ENCODE measurements around the gene KCND3.

KCND3 gene

DNA sequence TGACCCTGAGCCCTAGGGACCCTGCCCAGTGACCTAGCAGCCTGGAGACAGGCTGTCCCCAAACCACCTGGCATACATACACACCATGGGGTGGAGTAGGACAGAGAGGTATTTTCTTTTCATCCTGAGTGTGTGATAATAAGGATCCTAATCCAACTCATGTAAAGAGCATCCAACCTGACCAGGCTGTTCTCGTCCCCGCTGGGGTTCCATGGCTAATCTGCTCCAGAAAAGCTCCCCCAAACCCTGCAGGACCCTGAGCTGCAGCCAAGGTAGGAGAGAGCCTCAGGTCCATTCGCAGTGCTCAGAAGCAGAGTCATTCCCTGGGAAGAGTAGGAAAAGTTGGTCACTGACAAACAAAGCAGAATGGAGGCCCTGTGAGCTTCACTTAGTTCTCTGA, 31.4 kb downstream of the KCND3 start:
- DNase-seq (ENCODE audit: low spot score): no peak

DNA sequence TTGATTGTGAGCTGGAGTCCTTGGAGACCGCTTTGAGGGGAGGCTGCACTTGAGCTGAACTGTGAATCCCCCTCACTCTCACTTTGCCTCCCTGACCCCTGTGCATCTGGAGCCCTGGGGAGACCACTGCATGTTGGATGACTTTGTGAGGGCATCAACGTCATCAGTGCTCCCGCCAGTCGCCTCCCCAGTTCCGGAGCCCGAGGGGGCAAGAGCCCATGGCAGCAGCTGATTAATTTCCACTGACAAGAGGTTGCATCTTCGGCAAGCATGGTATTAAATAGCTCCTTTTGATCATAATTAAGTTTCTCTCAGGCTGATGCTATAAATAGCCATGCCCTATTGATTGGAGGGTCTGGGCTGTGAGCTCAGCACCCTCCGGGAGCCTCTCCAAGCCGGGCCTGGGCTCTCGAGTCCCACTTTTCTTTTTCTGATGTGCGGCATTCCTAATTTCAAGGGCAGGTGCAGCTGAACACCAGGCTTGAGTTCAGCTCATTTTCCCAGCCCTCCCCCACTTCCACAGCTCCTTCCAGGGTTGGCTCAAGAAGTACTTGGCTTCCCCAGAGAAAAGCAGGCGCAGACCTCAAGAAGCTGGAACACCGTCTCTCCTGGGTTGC, 33.2 kb downstream of the KCND3 start:
- no peak for DNase-seq (ENCODE audit: low spot score)

GRCh38 chr1:111955755-111956154, 33.7 kb downstream of the KCND3 start:
- DNase-seq (ENCODE audit: low spot score): no peak

- no peak for DNase-seq (ENCODE audit: low spot score)
Measured at GRCh38 chr1:111953797-111954196, 35.7 kb downstream of the KCND3 start.

DNA sequence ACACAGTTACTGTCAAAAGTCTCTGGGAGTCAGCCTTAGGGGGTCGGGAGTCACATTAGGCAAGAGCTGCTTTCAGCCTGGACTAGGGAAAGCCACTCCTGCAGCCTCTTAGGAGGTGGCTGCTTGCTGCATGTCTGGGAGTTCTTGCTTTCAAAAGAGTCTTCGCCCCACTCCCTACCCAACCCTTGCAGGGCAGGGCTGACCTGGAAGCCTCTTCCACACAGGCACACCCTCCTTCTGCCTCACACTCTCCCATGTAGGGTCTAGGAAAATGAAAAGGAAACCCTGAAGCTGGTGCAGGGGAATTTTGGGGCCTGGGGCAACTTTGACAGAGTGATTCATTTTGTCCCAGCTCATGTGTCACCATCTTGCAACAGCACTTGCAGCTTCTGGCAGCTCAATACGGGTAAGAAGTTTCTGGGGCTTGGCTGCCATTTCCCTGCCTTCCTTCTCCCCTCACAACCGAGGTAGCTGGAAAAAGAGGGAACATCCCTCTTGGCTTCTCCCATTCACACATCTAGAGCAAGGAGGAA, 37.3 kb downstream of the KCND3 start:
- DNase-seq (ENCODE audit: low spot score): no peak

DNA sequence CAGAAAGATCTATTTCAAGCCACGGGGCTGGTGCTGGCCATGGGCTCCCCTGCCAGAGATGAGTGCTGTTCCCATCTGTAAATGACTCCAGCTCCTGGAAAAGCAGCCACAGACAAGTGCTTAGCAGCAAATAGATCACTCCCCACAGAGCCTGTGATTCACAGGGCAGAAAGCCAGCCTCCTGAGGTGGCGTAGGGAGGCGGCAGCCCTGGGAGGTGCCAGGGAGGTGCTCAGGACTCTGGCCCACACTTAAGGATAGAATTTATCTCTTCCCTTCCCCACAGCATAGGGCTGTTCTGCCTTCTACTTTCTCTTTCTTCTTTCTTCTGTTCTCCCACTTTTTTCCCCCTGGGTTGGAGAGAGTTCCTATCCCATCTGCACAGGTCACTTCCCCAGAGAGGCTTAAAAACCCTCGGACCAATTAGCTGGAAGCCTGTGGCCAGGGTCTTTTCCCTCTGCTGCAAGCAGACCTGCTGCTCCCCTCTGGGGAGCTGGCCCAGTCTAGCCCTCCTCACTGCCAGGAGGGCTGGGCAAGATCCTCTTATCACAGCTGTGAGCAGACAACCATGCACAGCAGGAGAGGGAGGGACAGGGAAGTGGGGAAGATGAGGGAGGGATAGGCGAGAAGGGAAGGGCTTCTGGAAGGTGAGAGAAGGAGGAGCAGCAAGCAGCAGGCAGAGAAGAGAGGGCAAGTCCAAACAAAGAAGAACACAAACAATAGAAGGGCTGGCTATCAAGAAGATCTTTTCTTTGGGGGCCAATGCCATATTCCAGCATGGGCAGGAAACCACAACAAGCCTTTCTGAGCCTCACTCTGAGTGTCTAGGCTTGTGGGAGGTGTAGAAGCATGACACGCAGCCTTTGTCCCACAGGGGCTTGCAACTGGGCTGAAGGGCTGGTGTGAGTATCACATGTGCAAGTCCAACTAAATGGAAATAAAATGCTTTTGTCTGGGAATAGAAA, 41.0 kb downstream of the KCND3 start:
- no peak for DNase-seq (ENCODE audit: low spot score)

GRCh38 chr1:111943846-111944749, 45.4 kb downstream of the KCND3 start:
- no peak for DNase-seq (ENCODE audit: low spot score)

- DNase-seq (ENCODE audit: low spot score): no peak
Measured at GRCh38 chr1:111943066-111943465, 46.4 kb downstream of the KCND3 start.

DNA sequence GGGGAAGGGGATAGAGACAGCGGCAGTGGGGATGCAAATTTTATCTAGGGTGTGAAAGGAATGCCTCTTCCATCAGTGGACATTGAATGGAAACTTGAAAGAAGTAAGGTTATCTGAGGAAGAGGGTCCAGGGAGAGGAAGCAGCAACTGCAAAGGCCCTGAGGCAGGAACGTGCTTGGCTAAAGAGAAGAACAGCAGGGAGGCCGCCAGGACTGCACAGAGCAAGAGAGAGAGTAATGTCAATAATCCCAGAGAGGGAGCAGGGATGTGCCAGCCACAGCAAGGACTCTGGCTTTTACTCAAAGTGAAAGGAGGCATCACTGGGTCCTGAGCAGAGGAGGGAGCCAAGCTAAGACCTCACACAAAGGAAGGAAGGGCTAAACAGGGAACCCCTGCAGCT, 50.9 kb downstream of the KCND3 start:
- no peak for DNase-seq (ENCODE audit: low spot score)

GRCh38 chr1:111938123-111938522, 51.3 kb downstream of the KCND3 start:
- no peak for DNase-seq (ENCODE audit: low spot score)

- no peak for DNase-seq (ENCODE audit: low spot score)
Measured at GRCh38 chr1:111937147-111937725, 52.2 kb downstream of the KCND3 start.

DNA sequence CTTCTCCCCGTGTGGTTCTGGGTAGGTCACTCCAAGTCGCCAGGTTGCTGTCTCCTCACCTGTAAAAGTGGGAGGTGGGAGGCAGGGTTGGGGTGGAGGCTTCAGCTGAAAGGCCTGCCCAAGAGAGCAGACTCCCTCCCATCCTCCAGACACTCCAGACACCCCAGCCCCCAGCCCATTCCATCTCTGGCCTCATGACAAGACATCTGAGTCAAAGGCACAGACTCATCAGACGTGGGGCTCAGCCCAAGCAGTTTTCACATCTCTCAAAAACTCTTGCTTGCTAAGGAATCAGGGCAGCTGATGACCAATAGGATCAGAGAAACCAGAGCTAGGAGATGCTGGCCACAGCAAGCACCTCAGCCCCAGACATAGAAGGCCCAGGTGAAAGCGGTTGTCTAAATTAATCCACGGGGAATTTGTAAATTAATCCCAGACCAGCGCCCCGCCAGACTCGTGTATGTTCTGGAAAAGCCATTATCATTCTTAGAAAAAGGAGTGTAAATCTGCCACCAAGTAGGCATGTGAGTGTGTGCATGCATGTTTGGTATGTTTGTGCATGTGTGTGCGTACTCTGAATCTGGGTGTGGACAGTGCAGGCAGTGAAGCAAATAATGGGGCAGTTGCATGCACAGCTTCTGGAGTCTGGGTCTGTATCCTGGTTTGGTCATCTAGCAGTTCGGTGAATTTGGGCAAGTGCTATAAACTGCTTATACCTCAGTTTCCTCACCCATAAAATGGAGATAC, 55.2 kb downstream of the KCND3 start:
- DNase-seq (ENCODE audit: low spot score): no peak

GRCh38 chr1:111930356-111930755, 59.1 kb downstream of the KCND3 start:
- DNase-seq (ENCODE audit: low spot score): no peak

GRCh38 chr1:111928531-111928930, 60.9 kb downstream of the KCND3 start:
- no peak for DNase-seq (ENCODE audit: low spot score)

GRCh38 chr1:111927652-111928051, 61.8 kb downstream of the KCND3 start:
- no peak for DNase-seq (ENCODE audit: low spot score)

GRCh38 chr1:111924786-111925185, 64.7 kb downstream of the KCND3 start:
- no peak for DNase-seq (ENCODE audit: low spot score)

DNA sequence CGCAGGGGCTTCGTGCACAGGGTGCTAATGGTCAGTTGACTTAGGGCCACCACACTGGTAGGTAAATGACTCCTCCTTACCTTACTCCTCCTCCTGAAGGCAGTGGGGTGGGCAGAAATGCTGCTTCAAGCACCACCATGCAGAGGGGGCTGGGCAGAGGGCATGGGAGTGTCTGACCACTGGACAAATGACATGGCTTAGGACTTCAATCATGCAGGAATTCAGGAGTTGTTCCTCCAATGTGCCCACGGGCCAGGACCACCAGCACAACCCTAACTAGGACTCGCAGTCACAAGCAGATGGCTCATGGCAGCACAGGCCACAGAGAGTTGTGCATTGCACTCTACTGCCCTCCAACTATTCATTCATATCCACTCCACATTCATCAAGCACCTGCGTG, 65.7 kb downstream of the KCND3 start:
- no peak for DNase-seq (ENCODE audit: low spot score)

DNA sequence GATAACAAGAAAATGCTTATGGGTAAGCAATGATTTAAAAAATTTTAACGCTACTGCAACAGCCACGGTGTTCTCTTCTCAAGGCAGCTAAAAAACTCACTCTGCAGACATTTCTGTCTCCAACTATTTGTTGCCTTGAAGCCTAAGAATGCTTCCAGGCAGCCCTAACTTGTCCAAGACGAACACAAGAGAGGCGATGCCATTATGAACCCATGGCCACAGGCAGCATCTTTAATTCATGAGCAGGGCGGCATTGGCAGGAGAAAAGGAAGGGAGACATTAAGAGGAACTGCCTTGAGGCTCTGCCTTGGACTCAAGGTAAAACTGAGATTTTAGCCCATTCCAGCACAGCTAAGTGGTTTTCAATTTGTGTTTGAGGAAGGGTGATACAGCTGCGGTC, 67.5 kb downstream of the KCND3 start:
- no peak for DNase-seq (ENCODE audit: low spot score)

DNA sequence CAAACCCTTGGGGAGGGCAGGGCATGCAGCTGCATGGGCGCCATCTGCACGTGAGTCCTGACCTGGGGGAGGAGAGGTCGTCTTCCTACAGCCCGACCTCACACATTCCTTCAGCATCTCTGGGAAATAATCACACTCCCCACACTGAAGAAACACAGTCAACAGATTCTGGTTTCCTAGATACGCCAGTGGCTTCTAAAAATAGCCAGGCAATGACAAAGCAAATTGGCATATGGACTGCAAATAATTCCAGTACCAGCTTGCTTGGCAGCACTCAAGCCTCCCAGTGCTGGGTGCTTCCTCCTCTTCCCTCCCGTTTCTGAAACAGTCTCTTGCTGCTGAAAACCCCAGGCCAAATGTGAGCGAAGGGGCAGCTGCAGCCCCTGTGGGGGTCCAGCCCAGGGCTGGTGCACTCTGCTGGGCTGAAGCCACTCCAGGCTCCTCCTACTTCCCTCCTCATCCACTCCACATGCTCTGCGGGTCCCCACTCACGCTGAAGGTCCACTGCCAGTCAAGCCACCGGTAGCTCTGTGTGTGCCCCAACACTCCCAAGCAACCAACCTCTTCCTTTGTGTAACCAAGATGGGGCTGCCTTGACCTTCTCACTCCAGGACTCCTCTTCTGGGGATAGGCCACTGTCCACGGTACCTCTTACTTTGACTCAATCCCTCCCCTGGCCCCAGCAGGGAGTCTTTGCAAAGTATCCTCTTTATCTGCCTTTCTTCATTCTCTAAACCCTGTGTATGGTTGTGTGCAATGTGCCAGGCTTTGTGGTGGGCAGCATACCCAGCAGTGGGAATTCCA, 69.0 kb downstream of the KCND3 start:
- DNase-seq (ENCODE audit: low spot score): no peak

All from NAMALWA (cell line).